GM21423 (cell line): Measurements from ENCODE around the gene HPCA.

Source experiments
- ATAC-seq: cut with Tn5 transposase; IDR thresholded peaks from one replicate; pipeline ENCODE4 v1.9.1; 2021; ENCODE audit warnings: mild to moderate bottlenecking, moderate library complexity; ENCODE audit not compliant: unreplicated experiment

Gene HPCA

GRCh38 chr1:32886004-32886827 lies at the start of gene HPCA:
HPCA (plus strand) TSS chr1:32886491; CDS start chr1:32888899, 2,408 bp downstream.
- no peak for ATAC-seq

GRCh38 chr1:32848354-32849063 lies 37.8 kb upstream of the HPCA start:
- ATAC-seq = no peak

GRCh38 chr1:32855861-32856617 lies 30.3 kb upstream of the HPCA start:
- ATAC-seq = no peak

- ATAC-seq = no peak
Observed at GRCh38 chr1:32858136-32858535, 28.2 kb upstream of the HPCA start.

GRCh38 chr1:32858791-32859190 lies 27.5 kb upstream of the HPCA start:
- no peak for ATAC-seq

GRCh38 chr1:32859915-32860314 lies 26.4 kb upstream of the HPCA start:
- no peak for ATAC-seq

GRCh38 chr1:32860566-32860965 lies 25.7 kb upstream of the HPCA start:
- no peak for ATAC-seq

GRCh38 chr1:32861904-32862695 lies 24.2 kb upstream of the HPCA start:
- no peak for ATAC-seq

GRCh38 chr1:32863218-32863880 lies 22.9 kb upstream of the HPCA start:
- no peak for ATAC-seq

- no peak for ATAC-seq
Observed at GRCh38 chr1:32863881-32864245, 22.4 kb upstream of the HPCA start.

GRCh38 chr1:32864375-32865019 lies 21.8 kb upstream of the HPCA start:
- ATAC-seq = no peak

- ATAC-seq = no peak
Observed at GRCh38 chr1:32865639-32866405, 20.5 kb upstream of the HPCA start.

- no peak for ATAC-seq
Observed at GRCh38 chr1:32867151-32867550, 19.1 kb upstream of the HPCA start.

GRCh38 chr1:32867671-32868070 lies 18.6 kb upstream of the HPCA start:
- ATAC-seq = no peak

- no peak for ATAC-seq
Observed at GRCh38 chr1:32868085-32868484, 18.2 kb upstream of the HPCA start.

GRCh38 chr1:32868806-32869455 lies 17.4 kb upstream of the HPCA start:
- ATAC-seq = no peak

- no peak for ATAC-seq
Observed at GRCh38 chr1:32869923-32870614, 16.2 kb upstream of the HPCA start.
